AG09319 (cell line): ENCODE measurements around the gene GUCY2D.

Experiments
- DNase-seq: peaks from one replicate; pipeline ENCODE4 v3.0.0-alpha.2; 2010; ENCODE audit warnings: low read depth; ENCODE audit errors: extremely low read depth
- TF ChIP-seq, protein P1 (sequence below): IDR thresholded peaks from 2 replicates; pipeline ENCODE4 v1.5.1; 2011; ENCODE audit warnings: low read depth, mild to moderate bottlenecking, inconsistent platforms, low read length, moderate library complexity

The GUCY2D gene

DNA sequence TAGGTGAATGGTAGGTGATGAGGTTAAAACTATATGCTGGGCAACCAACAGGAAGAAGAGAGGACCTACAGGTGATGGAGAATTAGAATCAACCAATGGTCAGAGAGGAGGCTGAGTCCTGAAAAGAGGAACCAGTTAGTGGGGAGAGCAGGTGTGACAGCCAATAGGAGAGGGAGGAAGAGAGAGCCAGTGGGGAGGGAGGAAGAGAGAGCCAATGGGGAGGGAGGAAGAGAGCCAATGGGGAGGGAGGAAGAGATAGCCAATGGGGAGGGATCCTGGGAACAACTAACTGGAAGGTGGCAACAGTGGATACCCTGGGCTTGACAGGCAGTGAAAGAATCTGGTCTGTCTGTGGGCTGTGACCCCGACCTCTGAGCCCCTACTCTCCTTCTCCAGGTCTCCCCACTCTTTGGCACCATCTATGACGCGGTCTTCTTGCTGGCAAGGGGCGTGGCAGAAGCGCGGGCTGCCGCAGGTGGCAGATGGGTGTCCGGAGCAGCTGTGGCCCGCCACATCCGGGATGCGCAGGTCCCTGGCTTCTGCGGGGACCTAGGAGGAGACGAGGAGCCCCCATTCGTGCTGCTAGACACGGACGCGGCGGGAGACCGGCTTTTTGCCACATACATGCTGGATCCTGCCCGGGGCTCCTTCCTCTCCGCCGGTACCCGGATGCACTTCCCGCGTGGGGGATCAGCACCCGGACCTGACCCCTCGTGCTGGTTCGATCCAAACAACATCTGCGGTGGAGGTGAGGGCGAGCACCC lies 3.7 kb downstream of the GUCY2D start:
- no peak for DNase-seq
- TF ChIP-seq, protein P1, sequence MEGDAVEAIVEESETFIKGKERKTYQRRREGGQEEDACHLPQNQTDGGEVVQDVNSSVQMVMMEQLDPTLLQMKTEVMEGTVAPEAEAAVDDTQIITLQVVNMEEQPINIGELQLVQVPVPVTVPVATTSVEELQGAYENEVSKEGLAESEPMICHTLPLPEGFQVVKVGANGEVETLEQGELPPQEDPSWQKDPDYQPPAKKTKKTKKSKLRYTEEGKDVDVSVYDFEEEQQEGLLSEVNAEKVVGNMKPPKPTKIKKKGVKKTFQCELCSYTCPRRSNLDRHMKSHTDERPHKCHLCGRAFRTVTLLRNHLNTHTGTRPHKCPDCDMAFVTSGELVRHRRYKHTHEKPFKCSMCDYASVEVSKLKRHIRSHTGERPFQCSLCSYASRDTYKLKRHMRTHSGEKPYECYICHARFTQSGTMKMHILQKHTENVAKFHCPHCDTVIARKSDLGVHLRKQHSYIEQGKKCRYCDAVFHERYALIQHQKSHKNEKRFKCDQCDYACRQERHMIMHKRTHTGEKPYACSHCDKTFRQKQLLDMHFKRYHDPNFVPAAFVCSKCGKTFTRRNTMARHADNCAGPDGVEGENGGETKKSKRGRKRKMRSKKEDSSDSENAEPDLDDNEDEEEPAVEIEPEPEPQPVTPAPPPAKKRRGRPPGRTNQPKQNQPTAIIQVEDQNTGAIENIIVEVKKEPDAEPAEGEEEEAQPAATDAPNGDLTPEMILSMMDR = no peak

DNA sequence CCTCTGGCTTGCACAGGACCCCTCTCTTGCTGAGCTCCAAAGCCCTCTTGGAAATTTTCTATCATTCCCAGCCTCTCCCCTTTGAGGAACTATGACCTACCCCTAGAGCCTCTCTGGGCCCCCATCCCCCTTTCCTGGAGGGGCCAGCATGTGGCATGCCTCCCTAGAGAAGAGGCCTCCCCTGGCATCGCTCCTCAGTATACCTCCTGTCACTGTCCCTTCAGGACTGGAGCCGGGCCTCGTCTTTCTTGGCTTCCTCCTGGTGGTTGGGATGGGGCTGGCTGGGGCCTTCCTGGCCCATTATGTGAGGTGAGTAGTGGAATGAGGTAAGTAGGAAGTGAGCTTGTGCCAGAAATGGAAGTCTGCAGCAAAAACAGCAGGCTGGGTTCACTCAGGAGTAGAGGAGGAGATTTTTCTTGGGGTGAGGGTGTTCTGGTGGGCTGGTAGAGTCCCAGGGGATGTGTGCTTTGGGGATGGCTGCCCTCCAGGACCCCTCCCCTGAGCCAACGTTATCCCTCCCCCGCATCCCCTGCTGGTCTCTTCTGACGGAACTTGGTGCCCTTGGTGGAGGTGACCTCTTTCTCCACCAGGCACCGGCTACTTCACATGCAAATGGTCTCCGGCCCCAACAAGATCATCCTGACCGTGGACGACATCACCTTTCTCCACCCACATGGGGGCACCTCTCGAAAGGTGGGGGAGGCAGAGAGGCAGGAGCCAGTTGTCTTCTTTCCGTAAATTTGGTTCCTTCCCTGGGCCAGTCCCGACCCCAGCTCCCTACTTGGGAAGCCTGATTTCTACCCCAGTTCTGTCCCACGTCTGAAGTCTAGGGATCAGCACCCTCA lies 4.6 kb downstream of the GUCY2D start:
- TF ChIP-seq, protein P1 = no peak
- DNase-seq = no peak

DNA sequence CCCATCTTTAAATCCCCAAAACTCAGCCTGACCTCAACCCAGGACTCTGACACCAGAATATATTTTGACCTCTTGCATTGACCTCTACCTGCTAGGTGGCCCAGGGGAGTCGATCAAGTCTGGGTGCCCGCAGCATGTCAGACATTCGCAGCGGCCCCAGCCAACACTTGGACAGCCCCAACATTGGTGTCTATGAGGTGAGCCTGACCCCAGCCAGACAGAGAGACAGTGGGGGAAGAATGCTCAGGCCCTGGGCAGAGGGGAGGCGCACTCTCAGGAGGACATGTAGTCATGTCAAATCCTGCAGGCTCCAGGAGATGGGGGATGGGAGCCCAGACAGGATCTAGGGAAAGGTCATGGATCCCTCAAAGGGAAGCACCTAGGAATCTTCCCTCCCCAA lies 5.4 kb downstream of the GUCY2D start:
- DNase-seq = no peak
- TF ChIP-seq, protein P1 = no peak

DNA sequence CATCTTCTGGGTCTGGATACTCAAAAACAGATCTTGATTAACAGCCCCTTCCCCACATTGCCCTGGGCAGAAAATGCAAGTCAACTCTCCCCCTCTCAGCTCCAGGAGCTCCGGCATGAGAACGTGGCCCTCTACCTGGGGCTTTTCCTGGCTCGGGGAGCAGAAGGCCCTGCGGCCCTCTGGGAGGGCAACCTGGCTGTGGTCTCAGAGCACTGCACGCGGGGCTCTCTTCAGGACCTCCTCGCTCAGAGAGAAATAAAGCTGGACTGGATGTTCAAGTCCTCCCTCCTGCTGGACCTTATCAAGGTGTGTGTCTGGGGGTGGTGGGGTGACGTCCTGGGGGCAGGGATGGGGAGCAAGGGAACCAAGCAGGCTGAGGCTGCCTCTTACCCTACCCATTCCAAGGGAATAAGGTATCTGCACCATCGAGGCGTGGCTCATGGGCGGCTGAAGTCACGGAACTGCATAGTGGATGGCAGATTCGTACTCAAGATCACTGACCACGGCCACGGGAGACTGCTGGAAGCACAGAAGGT lies 9.7 kb downstream of the GUCY2D start:
- TF ChIP-seq, protein P1 = no peak

DNA sequence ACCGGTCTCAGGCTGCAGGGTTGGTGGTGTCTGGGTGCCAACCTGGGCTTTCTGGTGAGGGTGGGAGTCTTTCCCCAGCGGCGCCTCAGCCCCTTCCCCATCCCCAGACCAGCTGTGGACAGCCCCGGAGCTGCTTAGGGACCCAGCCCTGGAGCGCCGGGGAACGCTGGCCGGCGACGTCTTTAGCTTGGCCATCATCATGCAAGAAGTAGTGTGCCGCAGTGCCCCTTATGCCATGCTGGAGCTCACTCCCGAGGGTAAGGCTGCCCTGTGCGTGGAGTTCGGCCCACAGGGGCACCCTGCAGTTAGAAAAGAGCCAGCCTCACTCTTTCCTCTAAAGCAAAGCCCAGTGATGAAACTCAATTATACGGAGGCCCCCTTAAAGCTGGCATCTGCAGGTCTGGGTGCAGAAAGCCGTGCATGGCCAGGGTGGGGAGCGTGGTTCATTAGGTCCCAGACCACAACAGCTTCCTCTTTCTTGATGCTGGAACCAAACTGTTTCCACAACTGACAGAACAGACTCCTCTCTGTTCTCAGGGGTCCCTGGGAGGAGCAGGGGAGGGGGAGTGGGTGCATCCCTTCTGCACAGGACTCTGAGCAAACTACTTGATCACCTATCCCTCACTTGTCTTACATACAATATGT lies 10.7 kb downstream of the GUCY2D start:
- TF ChIP-seq, protein P1 = no peak
- DNase-seq = no peak

More for the DNA sequence above, 9.7 kb downstream of the GUCY2D start:
- no peak for DNase-seq

DNA sequence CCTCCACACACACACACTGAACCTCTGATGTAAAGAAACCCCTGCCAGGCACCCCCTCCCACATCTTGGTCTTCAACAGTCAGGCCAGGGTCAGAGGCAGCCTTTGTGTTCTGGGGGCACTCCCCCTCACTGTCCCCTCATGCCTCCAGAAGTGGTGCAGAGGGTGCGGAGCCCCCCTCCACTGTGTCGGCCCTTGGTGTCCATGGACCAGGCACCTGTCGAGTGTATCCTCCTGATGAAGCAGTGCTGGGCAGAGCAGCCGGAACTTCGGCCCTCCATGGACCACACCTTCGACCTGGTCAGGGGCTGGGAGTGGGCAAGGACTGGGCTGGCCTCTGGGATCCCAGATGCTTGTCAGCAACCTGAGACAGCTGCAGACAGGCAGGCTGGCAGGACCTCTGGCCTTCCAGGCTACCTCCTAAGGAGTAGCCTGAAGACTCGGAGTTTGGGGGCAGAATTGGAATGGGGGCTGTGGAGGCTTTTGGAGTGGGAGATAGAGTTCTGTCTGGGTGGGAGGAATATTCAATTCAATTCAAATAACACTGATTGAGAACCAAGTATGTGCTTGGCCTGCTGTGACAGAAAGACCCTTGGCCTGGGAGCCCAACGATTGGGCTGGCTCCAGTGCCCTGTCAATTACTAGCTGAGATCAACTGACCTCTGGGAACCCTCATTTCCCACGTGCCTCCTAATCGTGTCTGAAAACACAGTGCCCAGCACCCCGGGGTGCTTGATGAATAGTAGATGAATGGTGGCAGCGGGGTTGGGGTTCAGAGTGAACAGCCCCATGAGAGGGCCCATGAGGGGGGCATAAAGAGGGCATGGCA lies 11.5 kb downstream of the GUCY2D start:
- TF ChIP-seq, protein P1 = no peak
- no peak for DNase-seq
